Astrocyte (in vitro differentiated cells and primary cell): ENCODE results near the gene DMRTB1. TPM values are rescaled to one million over a fixed set of nuclear protein-coding genes. Genes with fewer than 3 reads are reported as not detected.

Source experiments
- DNase-seq: peaks from one replicate; pipeline ENCODE4 v3.0.0-alpha.2; 2010; ENCODE audit warnings: low read depth
- FAIRE-seq: peaks from 2 replicates; lab custom pipeline; 2011; peaks lifted over from hg19 to GRCh38; lab: Jason Lieb, UNC
- H2AFZ ChIP-seq: 2 replicates; pipeline ENCODE4 v1.6.0; 2012; ENCODE audit warnings: low read depth, low read length, inconsistent platforms
- H3K27ac ChIP-seq: 2 replicates; pipeline ENCODE4 v1.5.1; 2011; ENCODE audit warnings: low read depth, low read length, inconsistent platforms
- H3K27me3 ChIP-seq: 2 replicates; pipeline ENCODE4 v1.6.0; 2011; ENCODE audit warnings: low read length, inconsistent platforms; ENCODE audit not compliant: insufficient read depth
- H3K36me3 ChIP-seq: 2 replicates; pipeline ENCODE4 v1.5.1; 2011; ENCODE audit warnings: low read length, inconsistent platforms; ENCODE audit not compliant: insufficient read depth
- H3K4me1 ChIP-seq: 2 replicates; pipeline ENCODE4 v1.5.1; 2011; ENCODE audit warnings: low read length, inconsistent platforms; ENCODE audit not compliant: insufficient read depth
- H3K4me2 ChIP-seq: 2 replicates; pipeline ENCODE4 v1.6.0; 2012; ENCODE audit warnings: low read length, inconsistent platforms
- H3K4me3 ChIP-seq: 2 replicates; pipeline ENCODE4 v1.5.1; 2011; ENCODE audit warnings: low read depth, mild to moderate bottlenecking, low read length, inconsistent platforms; ENCODE audit not compliant: insufficient read depth
- H3K79me2 ChIP-seq: 2 replicates; pipeline ENCODE4 v1.6.0; 2012; ENCODE audit warnings: mild to moderate bottlenecking, low read length, inconsistent platforms; ENCODE audit not compliant: insufficient read depth
- H3K9ac ChIP-seq: 2 replicates; pipeline ENCODE4 v1.6.0; 2012; ENCODE audit warnings: mild to moderate bottlenecking, low read length, inconsistent platforms
- H3K9me3 ChIP-seq: 2 replicates; pipeline ENCODE4 v1.5.1; 2012; ENCODE audit warnings: low read depth, mild to moderate bottlenecking, low read length, inconsistent platforms; ENCODE audit not compliant: insufficient read depth
- H4K20me1 ChIP-seq: 2 replicates; pipeline ENCODE4 v1.6.0; 2012; ENCODE audit warnings: low read length, inconsistent platforms; ENCODE audit not compliant: insufficient read depth
- H3K27ac Mint-ChIP-seq: one replicate; pipeline ENCODE4 v1.8.0; 2021; ENCODE audit warnings: mild to moderate bottlenecking, mixed read lengths; ENCODE audit not compliant: unreplicated experiment
- H3K27me3 Mint-ChIP-seq: one replicate; pipeline ENCODE4 v1.8.0; 2021; ENCODE audit warnings: low read depth, mixed read lengths; ENCODE audit not compliant: unreplicated experiment
- H3K36me3 Mint-ChIP-seq: one replicate; pipeline ENCODE4 v1.8.0; 2021; ENCODE audit warnings: low read depth, mixed read lengths; ENCODE audit not compliant: unreplicated experiment
- H3K4me1 Mint-ChIP-seq: one replicate; pipeline ENCODE4 v1.8.0; 2021; ENCODE audit warnings: low read depth, mixed read lengths; ENCODE audit not compliant: unreplicated experiment
- H3K4me3 Mint-ChIP-seq: one replicate; pipeline ENCODE4 v1.8.0; 2021; ENCODE audit warnings: mild to moderate bottlenecking, moderate library complexity, mixed read lengths; ENCODE audit not compliant: unreplicated experiment
- H3K9me3 Mint-ChIP-seq: one replicate; pipeline ENCODE4 v1.8.0; 2021; ENCODE audit warnings: mild to moderate bottlenecking, mixed read lengths; ENCODE audit not compliant: unreplicated experiment
- CTCF ChIP-seq: IDR thresholded peaks from 2 replicates; pipeline ENCODE4 v1.5.1; 2011; ENCODE audit warnings: low read depth, mild to moderate bottlenecking, inconsistent platforms, low read length, moderate library complexity; ENCODE audit not compliant: insufficient read depth
- EZH2 ChIP-seq: IDR thresholded peaks from 2 replicates; pipeline ENCODE4 v1.6.1; 2012; ENCODE audit warnings: mild to moderate bottlenecking, low read length, inconsistent platforms; ENCODE audit not compliant: insufficient read depth
- total RNA-seq: library from RNA; stranded (reverse); gene quantifications from 2 replicates; pipeline ENCODE4 v1.2.1, GENCODE V29; 2021

DMRTB1 gene
- total RNA-seq, 1 donor from 2014 or later: not detected

GRCh38 chr1:53507116-53507820 is 48.1 kb downstream of the DMRTB1 start:
- TF ChIP-seq EZH2 (no peak), CTCF (no peak)
- H4K20me1 ChIP-seq: peaks cover 41% of the 10 kb centered on the region
- H3K9me3 ChIP-seq: no peaks in the 10 kb centered on the region
- no peak overlapping the region for H3K4me3 Mint-ChIP-seq
- H3K36me3 ChIP-seq: no peaks in the 10 kb centered on the region
- FAIRE-seq (no peak), DNase-seq (no peak)
- H3K4me1 ChIP-seq: peaks cover 8% of the 10 kb centered on the region
- no peak overlapping the region for H3K27ac ChIP-seq
- H3K27ac Mint-ChIP-seq: no peak overlapping the region
- H3K36me3 Mint-ChIP-seq: no peaks in the 10 kb centered on the region
- peaks cover 4% of the 10 kb centered on the region for H3K27me3 ChIP-seq
- no peak overlapping the region for H3K4me2 ChIP-seq
- H3K4me1 Mint-ChIP-seq: peaks cover 1% of the 10 kb centered on the region
- H3K27me3 Mint-ChIP-seq: peaks cover 29% of the 10 kb centered on the region
- no peak overlapping the region for H3K9ac ChIP-seq
- no peak overlapping the region for H3K4me3 ChIP-seq
- no peak overlapping the region for H2AFZ ChIP-seq
- H3K9me3 Mint-ChIP-seq: no peaks in the 10 kb centered on the region
- H3K79me2 ChIP-seq: no peaks in the 10 kb centered on the region

- Mint-ChIP-seq H3K4me1 (peaks cover 1% of the 10 kb centered on the region), H3K36me3 (no peaks in the 10 kb centered on the region), H3K9me3 (no peaks in the 10 kb centered on the region), H3K27me3 (peaks cover 32% of the 10 kb centered on the region), H3K4me3 (no peak overlapping the region), H3K27ac (no peak overlapping the region)
- Histone ChIP-seq H2AFZ (no peak overlapping the region), H3K36me3 (no peaks in the 10 kb centered on the region), H3K27me3 (peaks cover 4% of the 10 kb centered on the region), H3K4me2 (no peak overlapping the region), H4K20me1 (peaks cover 51% of the 10 kb centered on the region), H3K9ac (no peak overlapping the region), H3K4me3 (no peak overlapping the region), H3K4me1 (peaks cover 19% of the 10 kb centered on the region), H3K27ac (no peak overlapping the region), H3K79me2 (no peaks in the 10 kb centered on the region), H3K9me3 (no peaks in the 10 kb centered on the region)
- DNase-seq (no peak), FAIRE-seq (no peak)
- TF ChIP-seq EZH2: no peak
- no peak for TF ChIP-seq CTCF
These were observed 49.1 kb downstream of the DMRTB1 start for GRCh38 chr1:53508056-53508990.
